Activated T-cell treated with anti-CD3 and anti-CD28 coated beads, Interleukin-2, amount 50 U/mL, for 72 hours (primary cell): ENCODE data around the gene GRIN2A. TPM values are rescaled to one million over a fixed set of nuclear protein-coding genes. Genes with fewer than 3 reads are reported as not detected.
"Not testable (repeated sequence)": the region's sequence is repeated elsewhere in the genome, so short reads cannot be mapped to it uniquely, and the experiment has no call there.

ENCODE experiments used
- ATAC-seq, 2 donors: fragments of 150-1000 bp; cut with Tn5 transposase; replicated peaks in 1 of 2; 2 replicates each; pipeline ENCODE4 v1.10.0; 2021; ENCODE audit warnings: moderate library complexity in 2 of 2, mild to moderate bottlenecking in 1 of 2
- DNase-seq, 2 donors: peaks; one replicate each; pipeline ENCODE4 v3.0.0; 2021 to 2022; ENCODE audit warnings: mixed read lengths in 1 of 2
- H3K27ac Mint-ChIP-seq: one replicate; pipeline ENCODE4 v1.8.0; 2022; ENCODE audit warnings: mild to moderate bottlenecking, moderate library complexity, mixed read lengths
- H3K27me3 Mint-ChIP-seq: one replicate; pipeline ENCODE4 v1.8.0; 2022; ENCODE audit warnings: low read depth, mixed read lengths
- H3K36me3 Mint-ChIP-seq, 2 donors: one replicate each; pipeline ENCODE4 v1.8.0; 2022; ENCODE audit warnings: mixed read lengths in 2 of 2, mild to moderate bottlenecking in 1 of 2; ENCODE audit not compliant: insufficient read depth in 2 of 2
- H3K4me1 Mint-ChIP-seq: one replicate; pipeline ENCODE4 v1.8.0; 2022; ENCODE audit warnings: low read depth, mixed read lengths
- H3K4me3 Mint-ChIP-seq, 2 donors: one replicate each; pipeline ENCODE4 v1.8.0; 2022; ENCODE audit warnings: mild to moderate bottlenecking in 2 of 2, mixed read lengths in 2 of 2, moderate library complexity in 2 of 2
- H3K9me3 Mint-ChIP-seq, 2 donors: one replicate each; pipeline ENCODE4 v1.8.0; 2022; ENCODE audit warnings: mixed read lengths in 2 of 2
- total RNA-seq, 2 donors: library from RNA; stranded (reverse); gene quantifications; one replicate each; pipeline ENCODE4 v1.2.3, GENCODE V29; 2022

GRIN2A gene
- total RNA-seq, 2 donors from 2014 or later = not detected

DNA sequence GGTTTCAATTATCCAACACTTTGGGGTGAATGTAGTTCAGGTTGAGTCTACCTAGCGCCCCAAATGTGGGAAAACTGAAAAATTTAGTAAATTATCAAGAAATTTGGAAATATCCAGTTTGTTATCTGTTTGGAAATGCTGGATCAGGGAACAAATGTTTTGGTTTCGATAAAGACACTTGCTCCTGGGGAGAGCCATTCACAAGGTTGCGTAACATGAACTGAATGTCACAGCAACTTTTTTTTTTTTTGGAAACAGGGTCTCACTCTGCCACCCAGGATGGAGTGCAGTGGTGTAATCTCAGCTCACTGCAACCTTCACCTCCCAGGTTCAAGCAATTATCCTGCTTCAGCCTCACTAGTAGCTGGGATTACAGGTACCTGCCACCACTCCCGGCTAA is 286.4 kb downstream of the GRIN2A start:
- peaks cover 5% of the 10 kb centered on the region for H3K27me3 Mint-ChIP-seq
- no peak overlapping the region for H3K27ac Mint-ChIP-seq
- peaks cover 8 to 10% of the 10 kb centered on the region in 2 donors for H3K9me3 Mint-ChIP-seq
- peaks cover 0 to 2% of the 10 kb centered on the region in 2 donors for H3K36me3 Mint-ChIP-seq
- ATAC-seq (no peak), DNase-seq (no peak)
- no peaks in the 10 kb centered on the region for H3K4me1 Mint-ChIP-seq
- H3K4me3 Mint-ChIP-seq = no peak overlapping the region

DNA sequence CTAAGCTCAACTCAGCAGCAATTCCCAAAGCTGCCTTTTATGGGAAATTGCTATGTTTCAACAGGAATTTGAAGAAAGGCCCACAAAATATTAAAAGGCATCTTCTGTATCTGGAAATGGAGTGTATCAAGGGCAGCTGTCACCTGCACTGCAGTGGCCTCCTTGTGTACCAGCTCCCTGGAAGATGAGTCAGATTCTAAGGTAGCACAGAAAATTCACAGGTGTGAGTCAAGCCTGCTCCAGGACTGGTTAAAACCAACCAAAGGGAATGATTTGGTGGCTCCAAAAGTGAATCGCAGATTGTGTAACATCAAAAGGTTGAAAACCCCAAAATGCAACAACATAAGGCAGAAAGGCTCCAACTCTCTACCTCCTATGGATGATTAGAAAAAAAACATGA is 296.4 kb downstream of the GRIN2A start:
- H3K27me3 Mint-ChIP-seq = no peaks in the 10 kb centered on the region
- H3K9me3 Mint-ChIP-seq = no peaks in the 10 kb centered on the region
- DNase-seq (no peak), ATAC-seq (no peak)
- H3K4me1 Mint-ChIP-seq = no peaks in the 10 kb centered on the region
- H3K36me3 Mint-ChIP-seq = no peaks in the 10 kb centered on the region
- no peak overlapping the region for H3K4me3 Mint-ChIP-seq
- H3K27ac Mint-ChIP-seq = no peak overlapping the region

DNA sequence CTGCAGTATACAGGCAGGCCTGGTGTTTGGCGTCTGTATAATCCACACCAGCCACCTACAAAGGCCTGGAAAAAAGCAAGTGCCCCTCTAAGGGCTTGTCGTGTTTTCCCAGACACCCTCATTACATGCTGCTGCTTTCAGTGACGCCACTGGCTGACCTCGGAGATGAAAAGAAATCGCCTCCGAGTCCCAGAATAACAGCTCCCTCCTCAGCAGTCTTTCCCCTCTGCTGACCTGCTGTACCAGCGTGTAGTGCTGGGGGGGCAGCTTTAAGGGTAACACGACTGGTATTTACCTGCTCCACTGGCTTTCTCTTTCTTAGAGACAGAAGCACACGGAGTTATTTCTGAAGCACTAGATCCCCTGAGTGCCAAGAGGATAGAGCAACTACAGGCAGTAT is 296.8 kb downstream of the GRIN2A start:
- H3K27me3 Mint-ChIP-seq = no peaks in the 10 kb centered on the region
- no peaks in the 10 kb centered on the region for H3K4me1 Mint-ChIP-seq
- H3K9me3 Mint-ChIP-seq = no peaks in the 10 kb centered on the region
- DNase-seq (no peak), ATAC-seq (no peak)
- no peak overlapping the region for H3K4me3 Mint-ChIP-seq
- H3K36me3 Mint-ChIP-seq = no peaks in the 10 kb centered on the region
- no peak overlapping the region for H3K27ac Mint-ChIP-seq

DNA sequence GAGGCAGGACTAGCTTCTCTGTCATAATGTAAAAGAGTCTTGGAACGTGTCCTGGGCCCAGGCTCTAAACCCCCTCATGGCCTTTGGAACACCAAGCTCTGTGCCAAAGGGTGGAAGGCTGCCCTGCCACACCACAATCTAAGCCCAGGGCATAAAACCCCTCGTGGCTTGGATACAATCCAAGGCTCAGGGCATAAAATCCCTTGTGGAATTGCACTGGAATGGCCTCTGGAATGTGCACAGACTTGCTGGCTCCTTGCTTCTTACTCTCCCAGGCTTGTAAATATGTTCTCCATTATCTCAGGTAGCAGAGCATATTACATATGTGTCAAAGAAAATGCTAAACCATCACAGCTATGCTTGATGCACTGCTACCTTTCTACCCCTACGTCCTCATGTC is 306.2 kb downstream of the GRIN2A start:
- H3K36me3 Mint-ChIP-seq, H3K4me1 Mint-ChIP-seq, H3K9me3 Mint-ChIP-seq, H3K27ac Mint-ChIP-seq, DNase-seq, H3K27me3 Mint-ChIP-seq, ATAC-seq, H3K4me3 Mint-ChIP-seq: not testable (repeated sequence)

DNA sequence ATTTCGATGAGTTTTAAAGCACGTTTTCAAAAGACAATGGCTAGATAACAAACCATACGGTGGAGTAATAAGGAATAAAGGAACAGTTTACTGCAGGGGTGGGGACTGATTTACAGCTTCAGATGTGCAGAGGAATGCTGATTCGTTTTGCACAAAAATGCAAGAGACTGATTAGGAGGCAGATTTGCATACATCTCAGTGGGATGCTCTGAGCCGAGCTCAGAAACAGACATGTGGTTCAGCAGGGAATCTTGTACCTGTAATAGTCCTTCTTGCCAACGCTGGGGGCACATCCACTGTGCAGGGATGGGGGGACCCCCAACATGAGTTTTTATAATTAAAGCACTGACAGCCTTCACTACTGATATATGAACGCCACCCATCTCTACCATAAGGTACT is 308.0 kb downstream of the GRIN2A start:
- ATAC-seq (no peak), DNase-seq (no peak)
- no peaks in the 10 kb centered on the region for H3K4me1 Mint-ChIP-seq
- no peak overlapping the region for H3K4me3 Mint-ChIP-seq
- H3K36me3 Mint-ChIP-seq = no peaks in the 10 kb centered on the region
- H3K27me3 Mint-ChIP-seq = no peaks in the 10 kb centered on the region
- no peak overlapping the region for H3K27ac Mint-ChIP-seq
- H3K9me3 Mint-ChIP-seq = peaks cover 0 to 2% of the 10 kb centered on the region in 2 donors

DNA sequence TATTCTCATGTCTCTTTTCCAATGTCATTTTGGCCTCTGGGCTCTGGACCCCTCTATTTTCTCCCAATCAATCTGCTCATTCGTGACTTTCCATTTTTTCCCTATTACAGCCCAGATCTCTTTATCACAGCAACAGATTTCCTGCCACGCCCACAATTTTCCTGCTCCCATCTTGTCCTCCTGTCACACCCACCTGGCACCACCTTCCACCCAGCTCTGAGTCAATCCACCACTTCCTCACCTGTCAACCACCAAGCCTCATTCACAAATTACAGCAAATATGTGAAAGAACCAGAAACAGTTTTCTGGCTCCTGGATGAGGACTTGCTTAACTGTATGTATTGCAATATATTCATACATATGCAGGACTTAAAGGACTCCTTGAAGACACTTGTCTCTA is 311.3 kb downstream of the GRIN2A start:
- H3K36me3 Mint-ChIP-seq = no peaks in the 10 kb centered on the region
- H3K27ac Mint-ChIP-seq = no peak overlapping the region
- H3K27me3 Mint-ChIP-seq = no peaks in the 10 kb centered on the region
- DNase-seq = no peak
- H3K4me1 Mint-ChIP-seq = no peaks in the 10 kb centered on the region
- ATAC-seq = no peak
- H3K9me3 Mint-ChIP-seq = peaks cover 0 to 2% of the 10 kb centered on the region in 2 donors
- no peak overlapping the region for H3K4me3 Mint-ChIP-seq

DNA sequence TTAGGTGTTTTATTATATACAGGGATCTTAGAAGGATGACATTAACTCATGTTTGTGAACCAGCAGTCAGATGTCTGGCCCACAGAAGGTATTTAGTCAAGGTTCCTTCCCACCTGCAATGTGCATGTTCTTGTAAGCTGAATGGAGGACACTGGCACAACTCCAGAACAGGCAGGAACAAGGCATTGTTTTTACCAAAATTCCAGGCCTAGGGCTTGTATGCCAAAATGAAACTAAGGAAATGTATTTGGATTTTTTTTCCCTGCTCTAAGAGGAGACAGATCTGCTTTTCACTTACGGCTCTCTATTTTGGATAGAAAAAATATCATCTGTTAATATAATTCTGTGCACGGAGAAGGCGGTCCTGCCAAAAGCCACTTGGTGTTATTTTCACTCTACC is 312.5 kb downstream of the GRIN2A start:
- H3K36me3 Mint-ChIP-seq = no peaks in the 10 kb centered on the region
- no peak overlapping the region for H3K27ac Mint-ChIP-seq
- ATAC-seq (no peak), DNase-seq (no peak)
- no peaks in the 10 kb centered on the region for H3K4me1 Mint-ChIP-seq
- H3K9me3 Mint-ChIP-seq = peaks cover 0 to 2% of the 10 kb centered on the region in 2 donors
- no peak overlapping the region for H3K4me3 Mint-ChIP-seq
- no peaks in the 10 kb centered on the region for H3K27me3 Mint-ChIP-seq

DNA sequence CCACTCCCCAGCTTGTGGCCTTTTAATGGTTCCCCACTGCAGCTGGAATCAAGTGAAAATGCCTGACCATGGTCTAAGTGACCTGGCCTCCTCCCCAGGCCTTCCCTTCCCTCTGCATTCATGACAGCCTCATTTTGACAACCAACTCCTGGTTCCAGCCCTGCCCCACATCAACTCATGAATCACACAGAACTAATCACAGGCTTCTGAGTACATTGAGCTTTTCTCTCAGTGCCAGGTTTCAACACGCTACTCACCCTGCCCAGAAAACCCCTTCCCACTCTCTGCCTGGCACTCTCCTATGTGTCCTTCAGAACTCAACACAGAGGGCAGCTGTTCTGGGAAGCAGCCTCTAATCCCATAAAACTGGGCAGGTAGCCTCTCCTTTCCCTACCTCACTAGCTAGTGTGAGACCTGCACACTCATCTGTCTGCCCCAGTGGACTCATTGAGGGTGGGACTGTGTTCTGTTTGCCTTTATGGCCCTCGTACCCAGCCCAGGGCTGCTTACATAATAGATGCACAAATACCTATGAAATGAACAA is 313.6 kb downstream of the GRIN2A start:
- H3K36me3 Mint-ChIP-seq = no peaks in the 10 kb centered on the region
- H3K4me3 Mint-ChIP-seq = no peak overlapping the region
- ATAC-seq = no peak
- peaks cover 0 to 2% of the 10 kb centered on the region in 2 donors for H3K9me3 Mint-ChIP-seq
- no peaks in the 10 kb centered on the region for H3K27me3 Mint-ChIP-seq
- DNase-seq = no peak
- no peaks in the 10 kb centered on the region for H3K4me1 Mint-ChIP-seq
- H3K27ac Mint-ChIP-seq = no peak overlapping the region

DNA sequence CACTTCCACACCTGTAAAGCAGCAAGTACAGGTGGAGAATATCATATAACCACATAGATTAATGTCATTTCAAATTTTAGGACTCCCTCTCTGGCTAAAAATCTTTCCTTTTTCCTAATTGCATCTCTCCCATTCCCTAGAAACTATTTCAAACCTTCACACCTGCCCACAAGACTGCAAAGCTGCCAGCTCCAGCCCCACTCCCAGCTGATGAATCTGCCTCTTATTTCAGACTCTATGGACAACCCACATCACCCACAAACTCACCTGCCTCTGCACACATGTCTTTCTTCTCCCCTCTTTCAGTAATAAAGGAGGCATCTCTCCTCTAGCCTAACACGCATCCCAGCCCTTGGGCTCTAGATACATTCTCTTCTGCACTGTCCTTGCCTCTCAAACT is 315.1 kb downstream of the GRIN2A start:
- DNase-seq (no peak), ATAC-seq (no peak)
- no peaks in the 10 kb centered on the region for H3K27me3 Mint-ChIP-seq
- no peaks in the 10 kb centered on the region for H3K4me1 Mint-ChIP-seq
- H3K9me3 Mint-ChIP-seq = peaks cover 0 to under 1% of the 10 kb centered on the region in 2 donors
- no peak overlapping the region for H3K4me3 Mint-ChIP-seq
- no peak overlapping the region for H3K27ac Mint-ChIP-seq
- H3K36me3 Mint-ChIP-seq = no peaks in the 10 kb centered on the region

DNA sequence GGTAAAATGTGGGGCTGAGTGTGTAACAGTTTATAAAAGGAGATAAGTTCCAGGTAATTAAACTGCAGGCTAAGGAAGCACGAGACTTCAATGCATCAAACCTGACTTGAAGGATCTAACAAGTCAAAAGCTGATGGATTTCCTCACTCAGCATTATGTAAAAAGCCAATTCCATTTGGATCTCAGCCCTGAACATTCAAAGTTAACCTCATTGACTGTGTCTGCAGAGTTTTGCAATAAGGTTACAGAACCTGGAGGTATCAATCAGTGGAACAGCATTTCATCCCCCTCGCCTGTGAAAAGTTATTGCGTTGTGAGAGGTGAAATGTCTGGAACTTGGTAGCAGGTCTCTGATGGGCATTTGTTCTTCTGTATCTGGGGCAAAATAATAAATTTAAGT is 317.8 kb downstream of the GRIN2A start:
- no peaks in the 10 kb centered on the region for H3K27me3 Mint-ChIP-seq
- no peak overlapping the region for H3K27ac Mint-ChIP-seq
- ATAC-seq (no peak), DNase-seq (no peak)
- no peaks in the 10 kb centered on the region for H3K4me1 Mint-ChIP-seq
- H3K4me3 Mint-ChIP-seq = no peak overlapping the region
- H3K9me3 Mint-ChIP-seq = peaks cover 0 to 3% of the 10 kb centered on the region in 2 donors
- no peaks in the 10 kb centered on the region for H3K36me3 Mint-ChIP-seq

DNA sequence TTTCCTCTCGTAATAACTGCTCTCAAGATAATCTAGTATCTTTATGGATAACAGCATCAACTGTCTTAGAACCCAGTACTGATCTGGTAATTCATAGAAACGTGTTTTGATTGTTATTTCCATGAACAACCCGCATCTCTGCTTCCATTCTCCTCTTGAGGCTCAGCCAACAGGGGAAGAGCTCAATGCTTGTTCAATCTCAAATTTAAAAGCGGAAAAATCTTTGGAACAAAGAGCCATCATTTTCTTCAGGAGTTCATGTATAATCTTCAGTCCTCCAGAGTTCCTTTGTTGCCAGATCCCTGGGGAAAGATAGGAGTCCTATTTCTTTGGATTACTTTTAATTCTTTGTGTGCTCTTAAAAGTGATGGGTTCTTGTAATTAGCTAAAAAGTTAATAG is 319.9 kb downstream of the GRIN2A start:
- DNase-seq = no peak
- ATAC-seq = no peak
- Mint-ChIP-seq H3K4me3 (no peak overlapping the region), H3K4me1 (no peaks in the 10 kb centered on the region), H3K27me3 (no peaks in the 10 kb centered on the region), H3K36me3 (no peaks in the 10 kb centered on the region), H3K27ac (no peak overlapping the region), H3K9me3 (peaks cover 0 to 3% of the 10 kb centered on the region in 2 donors)

DNA sequence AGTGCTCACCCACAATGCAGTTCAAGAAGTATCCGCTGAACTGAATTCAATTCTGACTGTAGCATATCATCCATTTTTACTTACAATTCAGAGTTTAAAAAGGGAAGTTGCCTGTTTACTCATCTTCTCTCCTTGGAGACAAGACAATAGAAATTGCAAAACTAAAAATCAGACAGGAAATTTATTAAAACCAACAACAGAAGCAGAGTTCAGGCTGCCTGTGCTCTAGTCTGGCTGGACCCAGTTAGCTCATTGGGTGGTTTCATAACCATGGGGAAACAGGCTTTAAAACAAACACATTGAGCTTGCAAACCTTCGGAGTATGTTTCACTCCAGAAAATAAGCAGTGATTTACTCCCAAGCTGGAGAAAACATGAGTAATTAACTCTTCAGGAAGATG is 321.4 kb downstream of the GRIN2A start:
- no peak overlapping the region for H3K4me3 Mint-ChIP-seq
- H3K9me3 Mint-ChIP-seq = peaks cover 0 to 3% of the 10 kb centered on the region in 2 donors
- no peaks in the 10 kb centered on the region for H3K27me3 Mint-ChIP-seq
- no peak for DNase-seq
- no peaks in the 10 kb centered on the region for H3K4me1 Mint-ChIP-seq
- no peak overlapping the region for H3K27ac Mint-ChIP-seq
- no peaks in the 10 kb centered on the region for H3K36me3 Mint-ChIP-seq
- ATAC-seq = no peak

DNA sequence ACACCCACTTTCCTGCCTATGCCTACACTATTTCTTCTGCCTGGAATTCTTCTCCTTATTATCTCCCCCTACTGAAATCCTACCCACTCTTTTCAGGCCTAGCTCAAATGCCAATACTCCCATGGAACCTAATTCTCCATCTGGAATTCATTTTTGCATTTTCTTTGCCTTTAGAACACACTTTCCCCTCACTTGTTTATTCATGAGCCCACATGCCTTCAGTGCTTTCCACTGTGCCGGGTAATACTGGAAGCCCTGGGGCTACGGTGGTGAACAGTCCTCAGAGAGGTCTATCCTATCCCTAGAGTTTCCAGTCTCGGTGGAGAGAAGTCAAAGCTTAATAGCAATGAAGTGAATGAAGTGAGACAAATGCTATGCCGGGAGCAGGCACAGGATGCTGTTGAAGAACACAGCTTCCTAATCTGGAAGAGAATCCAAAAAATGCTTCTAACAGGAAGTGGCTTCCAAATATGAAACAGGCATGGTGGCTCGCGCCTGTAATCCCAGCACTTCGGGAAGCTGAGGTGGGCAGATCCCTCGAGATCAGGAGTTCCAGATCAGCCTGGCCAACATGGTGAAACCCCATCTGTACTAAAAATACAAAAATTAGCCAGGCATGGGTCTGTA is 322.4 kb downstream of the GRIN2A start:
- ATAC-seq = no peak
- Mint-ChIP-seq H3K27ac (no peak overlapping the region), H3K4me1 (no peaks in the 10 kb centered on the region), H3K36me3 (no peaks in the 10 kb centered on the region), H3K9me3 (peaks cover 0 to 3% of the 10 kb centered on the region in 2 donors), H3K27me3 (no peaks in the 10 kb centered on the region), H3K4me3 (no peak overlapping the region)
- no peak for DNase-seq

DNA sequence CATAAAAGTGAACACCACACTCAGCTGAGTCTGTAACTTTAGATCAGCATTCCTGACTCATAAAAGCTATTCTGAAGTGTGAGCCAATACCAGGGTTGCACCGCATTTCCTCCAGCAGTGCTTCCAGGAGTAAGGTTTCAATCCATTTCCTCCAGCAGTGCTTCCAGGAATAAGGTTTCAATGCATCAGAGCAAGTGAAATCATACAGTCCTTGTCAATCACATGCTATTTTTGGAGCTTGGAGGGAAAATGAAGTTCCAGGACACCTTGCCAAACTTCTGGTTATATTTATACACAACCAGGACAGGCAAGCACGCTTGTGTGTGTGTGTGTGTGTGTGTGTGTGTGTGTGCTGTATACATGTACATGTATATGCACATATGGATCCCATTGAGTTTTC is 327.6 kb downstream of the GRIN2A start:
- no peak for DNase-seq
- no peak overlapping the region for H3K4me3 Mint-ChIP-seq

More for the DNA sequence above, 327.6 kb downstream of the GRIN2A start:
- Mint-ChIP-seq H3K27ac (no peak overlapping the region), H3K9me3 (no peaks in the 10 kb centered on the region), H3K36me3 (no peaks in the 10 kb centered on the region), H3K27me3 (no peaks in the 10 kb centered on the region), H3K4me1 (no peaks in the 10 kb centered on the region)
- ATAC-seq = no peak
